GM23338 (cell line): ENCODE data around the gene PACC1.

Experiments used
- CREB1 ChIP-seq: fragments of 250-450 bp; sonication (Bioruptor Pico); IDR thresholded peaks from 2 replicates; pipeline ENCODE4 v1.5.0; 2020; ENCODE audit warnings: low read depth, mild to moderate bottlenecking, moderate library complexity
- CTCF ChIP-seq, 2 experiments: fragments of 200-600 bp in 1 of 2; sonication (generic) in 1 of 2; conservative IDR thresholded peaks; 2 replicates each; pipeline versions ENCODE4 v1.5.1 to v1.6.1; 2016 to 2017; ENCODE audit warnings: antibody characterized with exemption in 2 of 2, low read depth in 2 of 2, mild to moderate bottlenecking in 2 of 2, moderate library complexity in 1 of 2
- EZH2 ChIP-seq: fragments of 200-600 bp; sonication (generic); IDR thresholded peaks from one replicate; pipeline ENCODE4 v1.8.0; 2017; ENCODE audit warnings: antibody characterized with exemption, mild to moderate bottlenecking, low read depth; ENCODE audit not compliant: unreplicated experiment
- EZH2phosphoT487 ChIP-seq: fragments of 200-600 bp; sonication (generic); IDR thresholded peaks from one replicate; pipeline ENCODE4 v1.8.1; 2018; ENCODE audit warnings: antibody characterized with exemption; ENCODE audit not compliant: unreplicated experiment
- JUNB ChIP-seq: IDR thresholded peaks from one replicate; pipeline ENCODE4 v1.6.1; 2016; ENCODE audit warnings: antibody characterized with exemption; ENCODE audit not compliant: unreplicated experiment
- NANOG ChIP-seq: IDR thresholded peaks from 2 replicates; pipeline ENCODE4 v1.6.1; 2016; ENCODE audit warnings: antibody characterized with exemption, borderline replicate concordance
- POLR2AphosphoS5 ChIP-seq: IDR thresholded peaks from 2 replicates; pipeline ENCODE4 v1.6.1; 2016; ENCODE audit warnings: antibody characterized with exemption, low read depth
- REST ChIP-seq: IDR thresholded peaks from one replicate; pipeline ENCODE4 v1.6.1; 2018; ENCODE audit warnings: antibody characterized with exemption; ENCODE audit not compliant: unreplicated experiment
- STAT1 ChIP-seq: IDR thresholded peaks from one replicate; pipeline ENCODE4 v1.6.1; 2016; ENCODE audit warnings: antibody characterized with exemption; ENCODE audit not compliant: unreplicated experiment
- ZNF114 ChIP-seq: fragments of 250-450 bp; sonication (Bioruptor Pico); IDR thresholded peaks from 2 replicates; pipeline ENCODE4 v1.5.0; 2020; ENCODE audit warnings: mild to moderate bottlenecking, moderate library complexity
- ZNF331 ChIP-seq: fragments of 250-450 bp; sonication (Bioruptor Pico); IDR thresholded peaks from 2 replicates; pipeline ENCODE4 v1.5.0; 2020; ENCODE audit warnings: low read depth, mild to moderate bottlenecking, moderate library complexity
- ZNF462 ChIP-seq: fragments of 250-450 bp; sonication (Bioruptor Pico); IDR thresholded peaks from 2 replicates; pipeline ENCODE4 v1.5.0; 2020; ENCODE audit warnings: mild to moderate bottlenecking, moderate library complexity

GRCh38 chr1:212355230-212355969 lies 59.3 kb downstream of the PACC1 start:
- TF ChIP-seq REST (no peak), CTCF (conservative IDR thresholded peaks at IDR 0.05; ENCODE audit: low read depth in 2 of 2) (no peak), POLR2AphosphoS5 (no peak), EZH2 (no peak), EZH2phosphoT487 (no peak), JUNB (no peak), ZNF114 (CRISPR knock-in tag) (no peak), STAT1 (no peak), ZNF462 (CRISPR knock-in tag) (no peak), NANOG (no peak), ZNF331 (no peak), CREB1 (CRISPR knock-in tag) (no peak)
